Eye (tissue), 1 donor: Measurements from ENCODE around the gene SLC10A7.

Experiments used
- DNase-seq: peaks from one replicate; pipeline ENCODE4 v3.0.0-alpha.2; 2015

Gene SLC10A7

DNA sequence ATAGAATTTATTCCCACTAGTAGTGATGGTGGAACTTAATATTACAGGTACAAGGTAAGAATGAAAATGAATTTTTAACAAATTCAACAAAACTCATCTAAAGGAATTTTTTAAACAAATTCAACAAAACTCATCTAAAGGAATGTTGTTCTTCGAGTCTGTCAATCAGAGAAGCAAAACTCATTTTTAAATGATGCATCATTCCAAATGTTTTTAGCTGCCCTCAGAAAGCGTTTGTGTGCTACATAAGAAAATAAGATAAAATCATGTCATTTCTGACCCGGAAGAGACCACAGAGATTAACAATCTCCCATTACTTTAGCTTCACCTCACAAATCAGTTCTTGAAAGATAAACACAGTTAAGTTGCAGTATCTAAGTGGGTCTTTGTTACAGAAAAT is 178.0 kb downstream of the SLC10A7 start:
- no peak for DNase-seq

DNA sequence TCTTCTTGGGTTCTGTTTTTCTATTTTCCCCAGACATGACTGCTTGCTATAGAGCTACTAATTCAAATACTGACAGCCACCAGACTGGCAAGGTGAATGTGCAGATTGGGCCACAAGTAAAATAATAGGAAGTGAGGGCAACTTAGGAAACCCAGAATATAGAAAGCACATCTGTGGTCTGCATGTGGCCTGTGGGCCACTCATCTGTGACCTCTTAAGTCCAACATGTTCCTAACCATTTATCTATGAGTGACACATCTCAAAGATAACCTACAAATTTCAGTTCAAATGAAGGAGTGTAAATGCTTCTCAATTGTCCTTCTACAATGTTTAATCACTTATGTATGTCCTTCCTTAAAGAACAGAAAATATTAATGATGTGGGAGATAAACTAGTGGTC is 178.5 kb downstream of the SLC10A7 start:
- DNase-seq: no peak

DNA sequence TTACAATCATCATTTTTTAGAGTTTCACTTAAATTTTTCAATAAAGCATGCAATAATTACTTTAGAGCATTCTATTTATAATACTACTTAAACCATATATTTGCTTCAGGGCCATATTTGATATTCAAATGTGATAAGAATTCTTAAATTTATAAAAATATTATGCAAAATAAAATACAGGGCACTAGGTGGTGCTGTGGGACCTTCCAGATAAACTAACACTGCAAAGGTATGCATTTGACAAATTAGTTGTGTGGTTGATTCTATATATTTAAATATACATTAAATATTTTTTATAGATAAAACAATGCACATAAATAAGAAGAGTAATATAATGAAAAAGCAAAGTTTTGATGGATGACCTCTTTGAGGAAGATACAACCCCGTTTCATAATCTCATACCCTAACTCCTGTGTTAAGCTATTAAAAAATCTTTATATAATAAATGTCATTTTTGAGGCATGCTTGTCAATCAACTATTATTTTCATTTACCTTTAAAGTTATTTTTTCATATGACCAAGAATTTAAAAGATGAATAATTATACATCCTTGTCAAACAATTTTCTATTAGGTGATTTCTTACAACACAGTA is 179.0 kb downstream of the SLC10A7 start:
- peak; percentile 75 for DNase-seq

DNA sequence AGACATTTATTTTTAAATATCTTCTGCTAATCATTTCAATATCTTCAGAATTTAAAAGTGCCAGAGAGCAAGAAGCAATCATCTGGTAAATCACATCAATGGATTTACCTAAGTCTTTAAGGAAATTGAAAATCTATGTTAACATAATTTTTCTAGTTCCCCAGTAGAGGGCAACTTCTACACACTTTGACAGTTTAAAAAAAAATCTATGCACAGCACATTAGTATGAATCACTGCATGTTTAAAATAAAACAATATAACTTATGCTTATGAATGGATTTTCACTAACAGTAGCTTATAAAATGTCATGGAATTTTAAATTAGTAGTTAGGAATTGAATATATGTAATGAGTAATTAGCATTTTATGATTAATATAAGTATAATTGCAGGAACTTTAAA is 180.9 kb downstream of the SLC10A7 start:
- no peak for DNase-seq

DNA sequence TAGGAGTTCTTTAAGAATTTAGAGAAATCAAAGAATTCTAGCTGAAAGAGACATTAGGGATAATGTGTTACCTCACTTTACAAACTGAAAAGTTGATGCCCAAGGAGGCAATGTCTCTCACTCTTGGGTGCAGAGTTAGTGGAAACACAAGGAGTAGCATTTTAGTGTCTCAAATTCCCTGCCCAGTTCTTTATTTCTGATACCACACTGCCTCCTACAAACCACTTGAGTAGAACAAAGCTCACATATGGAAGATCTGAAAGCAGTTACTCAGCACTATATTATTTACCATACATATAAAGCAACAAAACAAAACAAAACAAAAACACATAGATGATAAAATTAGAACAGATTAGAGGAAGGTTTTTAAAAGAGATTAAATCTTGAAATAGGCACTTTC is 183.2 kb downstream of the SLC10A7 start:
- DNase-seq: no peak

DNA sequence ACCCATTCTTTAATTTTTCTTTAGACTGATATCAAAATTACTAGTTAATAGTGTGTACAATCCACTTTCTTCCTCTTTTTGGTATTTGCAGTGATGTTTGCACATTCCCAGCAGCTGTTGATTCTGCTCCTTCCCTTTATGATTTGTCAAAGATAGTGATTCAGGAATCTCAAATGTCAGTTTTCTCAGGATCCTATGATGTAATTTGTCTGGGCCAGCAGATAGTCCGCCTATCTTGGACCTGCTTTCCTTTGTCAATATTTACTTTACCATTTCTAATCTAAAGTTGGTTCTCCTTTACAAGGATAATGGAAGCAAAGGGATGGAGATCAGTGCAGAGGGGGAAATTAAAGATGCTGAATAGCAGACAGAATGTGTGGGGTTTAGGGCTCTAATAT is 185.3 kb downstream of the SLC10A7 start:
- no peak for DNase-seq

DNA sequence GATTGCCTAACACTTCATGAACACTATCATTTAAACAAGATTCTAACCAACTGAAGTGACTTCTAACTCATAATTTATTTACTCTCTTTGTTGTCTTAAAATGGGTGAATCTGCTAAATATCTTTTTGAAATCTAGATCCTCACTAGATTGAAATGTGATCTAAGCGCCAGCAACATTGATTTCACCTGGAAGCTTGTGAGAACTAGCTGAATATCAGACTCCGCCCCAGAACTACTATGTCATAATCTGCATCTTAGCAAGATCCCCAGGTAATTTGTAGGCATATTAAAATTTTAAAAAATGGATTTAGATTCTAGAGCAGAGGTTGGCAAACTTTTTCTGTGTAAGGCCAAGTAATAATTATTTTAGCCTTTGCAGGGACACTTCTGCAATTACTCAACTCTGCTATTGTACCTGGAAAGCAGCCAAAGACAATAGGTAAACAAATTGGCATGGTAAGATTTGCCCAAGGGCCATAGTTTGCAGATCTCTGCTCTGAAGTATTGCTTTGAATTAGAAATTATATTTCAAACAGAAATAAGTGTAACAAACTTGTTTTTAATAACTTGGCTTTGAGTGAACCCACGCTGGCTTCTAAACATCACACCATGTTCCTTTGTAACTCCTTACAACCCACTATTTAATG is 185.9 kb downstream of the SLC10A7 start:
- no peak for DNase-seq

DNA sequence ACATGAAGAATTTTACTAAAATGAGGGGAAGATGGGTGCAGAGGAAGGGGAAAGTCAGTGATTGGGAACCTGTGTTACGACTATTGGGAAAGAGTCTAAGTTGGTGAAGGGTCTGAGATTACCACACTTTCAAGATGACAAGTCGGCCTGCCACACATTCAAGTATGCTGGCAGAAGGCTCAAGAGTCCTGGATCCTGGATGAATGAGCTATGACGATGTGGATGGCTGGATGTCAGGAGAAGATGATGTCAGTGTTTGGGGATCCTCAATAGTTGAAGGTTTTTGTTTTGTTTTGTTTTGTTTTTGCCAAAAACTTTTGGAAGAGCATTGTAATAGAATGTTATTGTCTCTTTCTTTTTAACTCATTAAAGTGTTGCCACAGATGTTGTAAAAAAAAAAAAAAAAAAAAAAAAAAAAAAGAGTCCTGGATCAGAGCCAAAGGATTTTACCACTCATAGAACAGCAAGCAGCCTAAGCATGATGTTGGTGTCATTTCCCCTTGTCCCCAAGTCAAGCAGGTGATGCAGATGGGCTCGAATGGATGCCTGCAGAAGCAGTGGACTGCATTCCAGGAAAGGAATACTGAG is 186.8 kb downstream of the SLC10A7 start:
- DNase-seq: no peak

DNA sequence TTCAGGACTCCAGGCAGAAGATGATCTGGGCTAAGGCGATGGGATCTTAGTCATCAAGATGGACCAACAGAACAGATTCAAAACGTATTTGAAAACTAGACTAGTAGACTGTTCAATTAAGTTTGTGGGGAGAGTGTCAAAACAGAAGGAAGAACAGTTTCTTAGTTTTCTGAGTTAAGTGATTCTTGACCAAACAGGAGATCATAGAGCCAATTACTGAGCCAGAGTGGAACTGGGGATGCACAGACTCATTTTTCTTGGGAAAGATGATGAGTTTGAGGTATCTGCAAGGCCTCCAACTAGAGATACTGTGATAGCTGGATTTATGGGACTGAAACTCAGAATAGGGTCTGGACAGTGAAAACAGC is 187.9 kb downstream of the SLC10A7 start:
- no peak for DNase-seq

DNA sequence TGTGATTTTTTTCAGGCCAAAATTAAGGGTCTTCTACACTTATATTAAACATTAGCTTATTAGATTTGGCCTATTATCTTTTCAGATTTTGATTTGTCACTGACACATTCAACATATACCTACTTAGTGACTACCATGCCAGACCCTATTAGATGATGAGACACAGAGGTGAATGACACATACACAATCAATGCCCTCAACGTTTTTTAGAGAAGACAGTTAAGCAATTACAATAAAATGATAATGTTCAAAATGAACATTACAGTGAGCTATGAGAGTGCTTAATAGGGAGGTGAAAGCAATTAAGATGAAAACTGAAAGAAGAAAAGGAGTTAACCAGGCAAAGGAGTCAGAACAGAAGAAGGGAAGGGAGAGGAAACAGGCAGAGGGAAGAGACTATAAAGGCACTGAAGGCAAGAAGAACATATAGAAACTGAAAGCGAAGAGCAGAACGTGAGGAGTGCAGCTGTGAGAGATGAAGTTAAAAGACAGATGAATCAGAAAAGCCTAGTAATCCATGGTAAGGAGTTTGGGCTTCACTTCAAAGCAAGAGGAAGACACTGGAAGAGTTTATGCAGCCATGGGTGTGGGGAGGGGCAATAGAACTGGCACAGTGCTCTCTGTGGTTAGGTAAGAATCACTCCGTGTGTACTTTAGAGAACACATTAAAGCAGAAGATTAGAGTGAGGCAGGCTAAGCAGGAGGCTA is 188.4 kb downstream of the SLC10A7 start:
- no peak for DNase-seq

DNA sequence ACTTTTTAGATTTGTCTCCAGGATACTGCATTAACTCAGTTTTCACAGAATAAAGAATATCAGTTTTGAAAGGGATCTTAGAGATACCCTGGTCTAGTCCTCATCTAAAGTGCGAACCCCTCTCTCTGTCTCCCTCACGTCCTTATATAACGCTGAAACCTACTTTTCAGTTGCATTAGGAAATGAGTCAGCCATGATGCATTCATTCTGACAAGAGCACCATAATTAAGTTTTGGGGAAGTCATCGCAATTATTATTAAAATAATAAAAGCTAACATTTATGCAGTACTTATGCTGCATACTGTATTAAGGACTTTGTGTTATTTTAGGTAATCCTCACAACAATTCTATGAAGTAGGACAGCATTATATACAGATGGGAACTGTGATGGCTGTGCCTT is 191.3 kb downstream of the SLC10A7 start:
- DNase-seq: no peak

DNA sequence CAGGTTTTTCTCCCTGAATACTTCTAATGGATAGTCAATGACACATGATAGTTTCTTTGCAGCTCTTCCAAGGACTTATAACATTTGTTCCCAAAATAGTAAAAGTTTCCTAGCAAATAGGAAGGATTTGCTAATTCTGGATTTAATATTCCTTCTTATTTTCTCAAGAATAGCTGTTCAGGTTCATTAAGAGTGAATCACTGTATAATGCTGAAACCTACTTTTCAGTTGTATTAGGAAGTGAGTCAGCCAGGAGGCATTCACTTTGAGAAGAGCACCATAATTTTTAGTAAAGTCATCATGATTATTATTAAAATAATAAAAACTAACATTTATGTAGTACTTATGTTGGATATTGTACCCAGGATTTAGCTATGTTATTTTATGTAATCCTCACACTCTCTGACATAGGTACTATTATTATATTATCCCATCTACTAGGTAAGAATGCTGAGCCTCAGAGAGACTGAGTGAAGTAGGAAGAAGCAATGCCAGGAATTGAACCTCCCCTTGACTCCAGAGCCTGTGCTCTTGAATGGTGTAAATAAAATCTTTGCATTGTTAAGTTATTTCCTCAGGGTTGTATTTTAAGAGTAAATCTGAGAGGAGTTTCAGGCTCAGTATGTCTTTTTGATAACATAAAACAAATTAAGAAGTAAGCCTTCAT is 192.6 kb downstream of the SLC10A7 start:
- no peak for DNase-seq

DNA sequence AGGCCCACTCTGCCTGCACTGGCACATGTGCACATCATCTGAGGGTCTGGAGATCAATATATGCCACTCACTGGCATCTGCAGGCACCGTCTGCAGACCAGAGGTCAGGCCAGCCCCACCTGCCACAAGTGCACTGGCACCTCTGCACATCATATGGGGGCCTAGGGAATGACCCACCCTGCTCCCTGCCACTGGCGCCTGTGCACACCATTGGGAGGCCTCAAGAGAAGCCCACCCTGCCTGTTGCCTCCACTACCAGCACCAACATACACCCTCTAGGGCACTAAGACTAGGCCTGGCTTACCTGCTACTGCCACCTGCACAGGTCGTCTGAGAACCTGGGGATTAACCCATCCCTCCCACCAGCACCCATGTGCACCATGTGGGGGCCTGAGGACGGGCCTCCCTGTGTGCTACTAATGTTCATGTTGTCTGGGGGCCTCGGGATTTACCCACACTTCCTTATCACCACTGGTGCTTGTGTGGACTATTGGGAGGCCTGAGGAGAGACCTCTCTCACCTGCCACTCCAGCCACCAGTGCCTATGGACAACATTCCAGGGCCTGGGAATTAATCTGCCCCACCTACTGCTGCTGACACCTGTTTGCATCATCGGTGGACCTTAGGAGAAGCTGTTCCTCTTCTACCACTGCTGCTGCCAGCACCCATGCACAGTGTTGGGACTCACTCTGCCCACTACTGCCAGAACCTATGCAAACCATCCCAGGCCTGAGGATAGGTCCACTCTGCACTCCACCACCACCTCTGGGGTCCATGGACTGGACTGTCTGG is 193.7 kb downstream of the SLC10A7 start:
- DNase-seq: no peak

DNA sequence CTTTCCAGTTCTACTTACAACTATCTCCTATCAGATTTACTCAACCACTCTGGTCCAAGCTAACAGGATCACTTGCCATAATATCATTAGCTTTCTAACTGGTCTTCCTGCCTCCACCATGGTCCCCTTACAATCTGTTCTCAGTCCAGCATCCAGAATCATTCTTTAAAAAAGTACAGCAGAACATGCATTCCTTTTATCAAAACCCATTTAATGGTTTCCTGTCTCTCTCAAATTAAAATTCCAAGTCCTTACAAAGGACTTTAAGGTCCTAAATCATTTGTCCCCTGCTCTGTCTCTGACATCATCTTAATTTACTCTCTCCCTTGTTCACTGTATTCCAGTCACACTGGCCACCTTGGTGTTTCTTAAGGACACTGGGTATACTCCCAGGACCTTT is 202.8 kb downstream of the SLC10A7 start:
- DNase-seq: no peak

DNA sequence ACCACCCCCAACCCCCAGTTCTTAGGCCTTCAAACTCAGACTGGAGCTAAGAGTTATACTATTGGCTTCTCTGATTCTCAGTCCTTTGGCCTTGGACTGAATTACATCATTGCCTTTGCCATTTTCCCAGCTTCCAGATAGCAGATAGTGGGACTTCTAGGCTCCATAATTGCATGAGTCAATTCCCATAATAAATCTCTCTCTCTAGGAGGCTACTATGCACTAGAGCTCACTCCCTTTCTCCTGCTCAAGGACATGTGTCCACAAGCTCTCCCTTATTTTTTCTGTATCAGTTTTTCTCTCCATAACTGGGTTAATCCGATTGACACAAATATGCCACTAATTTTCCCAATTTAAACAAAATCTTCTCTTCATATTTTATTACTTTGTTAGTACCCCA is 204.0 kb downstream of the SLC10A7 start:
- DNase-seq: no peak

DNA sequence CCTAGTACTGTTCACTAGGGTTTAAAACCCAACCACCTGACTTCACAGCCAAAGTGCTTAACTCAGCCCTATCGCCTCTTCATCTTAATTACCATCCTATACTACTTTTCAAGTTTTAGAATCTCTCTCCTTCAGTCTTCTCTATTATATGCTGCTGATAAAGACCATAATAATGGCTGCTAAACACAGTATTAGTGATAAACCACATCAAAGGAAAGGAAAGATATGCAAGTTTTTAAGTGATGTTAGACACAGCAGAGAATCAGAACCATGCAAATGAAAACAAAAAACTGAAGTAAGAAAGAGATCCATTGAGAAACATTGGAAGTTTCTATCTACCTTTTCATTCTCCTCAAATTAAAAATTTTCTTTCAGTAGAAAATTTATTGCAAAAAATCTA is 206.6 kb downstream of the SLC10A7 start:
- DNase-seq: no peak

DNA sequence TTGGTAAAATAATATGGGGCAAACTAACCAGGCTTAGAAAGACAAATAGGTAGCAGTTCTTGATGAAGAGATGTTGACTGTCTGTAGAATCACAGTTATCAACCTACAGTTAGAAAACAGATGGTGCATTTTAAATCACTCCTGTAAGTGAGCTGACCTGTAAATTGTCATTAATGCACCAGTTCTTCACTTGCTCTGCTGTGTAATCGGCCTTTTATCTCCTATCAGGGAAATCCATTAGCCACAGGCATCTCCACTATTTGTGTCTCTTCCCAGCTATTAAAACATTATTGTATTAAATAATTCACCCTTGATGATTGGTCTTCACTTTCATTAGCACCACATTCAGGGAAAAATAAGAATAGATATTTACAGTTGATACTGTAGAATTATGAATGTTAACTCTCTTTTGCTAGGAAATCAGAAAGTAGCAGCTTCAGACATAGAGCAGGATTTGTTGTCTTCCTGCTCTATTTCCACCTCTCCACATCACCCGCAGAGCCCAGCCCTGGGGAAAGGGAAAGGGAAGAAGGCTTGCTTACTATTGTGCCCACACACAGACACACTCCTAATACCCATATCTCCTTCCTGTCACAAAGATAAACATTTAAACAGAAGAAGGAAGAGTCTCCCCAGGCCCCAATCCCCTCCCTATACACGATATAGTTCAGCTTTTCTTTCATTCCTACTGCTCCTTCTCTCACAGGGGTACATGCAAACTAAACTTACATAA is 210.3 kb downstream of the SLC10A7 start:
- peak; percentile 45 for DNase-seq

DNA sequence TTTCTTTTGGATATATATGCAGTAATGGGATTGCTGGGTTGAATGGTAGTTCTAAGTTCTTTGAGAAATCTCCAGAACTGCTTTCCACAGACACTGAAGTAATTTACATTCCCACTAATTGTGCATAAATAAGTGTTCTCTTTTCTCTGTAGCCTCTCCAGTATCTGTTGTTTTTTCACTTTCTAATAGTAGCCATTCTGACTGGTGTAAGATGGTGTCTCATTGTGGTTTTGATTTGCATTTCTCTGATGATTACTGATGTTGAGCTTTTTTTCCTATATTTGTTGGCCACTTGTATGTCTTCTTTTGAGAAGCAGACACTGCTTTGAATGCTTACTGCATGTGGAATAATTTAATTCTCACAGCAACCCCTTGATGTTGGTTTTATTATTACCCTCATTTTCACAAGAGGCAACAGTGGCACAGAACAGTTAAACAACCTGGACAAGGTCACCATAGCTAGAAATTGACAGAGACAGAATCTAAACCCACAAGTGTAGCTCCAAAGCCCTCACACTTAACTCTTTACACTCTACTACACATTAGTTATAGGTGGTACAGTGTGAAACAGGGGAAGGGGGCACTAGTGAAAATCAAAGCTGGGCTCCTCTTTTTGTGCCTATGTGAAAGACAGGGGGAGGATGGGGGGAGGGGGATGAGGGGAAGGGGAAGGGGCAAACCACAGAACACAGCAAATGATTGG is 211.3 kb downstream of the SLC10A7 start:
- DNase-seq: no peak

DNA sequence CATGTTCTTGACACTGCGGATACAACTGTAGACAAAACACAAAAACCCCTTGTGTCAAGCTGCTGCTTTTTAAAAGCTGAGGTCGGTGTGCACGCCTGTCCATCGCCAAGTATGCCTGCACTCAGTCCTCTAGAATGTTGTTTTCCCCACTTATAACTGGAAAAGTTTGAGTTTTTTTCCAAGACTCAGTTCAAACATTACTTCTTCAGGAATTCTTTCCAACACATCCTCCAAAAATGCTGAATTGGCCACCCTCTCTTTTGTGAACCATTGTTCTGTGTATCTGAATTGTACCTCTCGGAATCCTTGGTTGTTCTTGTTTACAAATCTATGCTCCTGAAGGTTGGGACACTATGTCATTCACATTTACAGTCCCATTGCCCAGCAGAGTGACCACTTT is 212.8 kb downstream of the SLC10A7 start:
- DNase-seq: no peak

DNA sequence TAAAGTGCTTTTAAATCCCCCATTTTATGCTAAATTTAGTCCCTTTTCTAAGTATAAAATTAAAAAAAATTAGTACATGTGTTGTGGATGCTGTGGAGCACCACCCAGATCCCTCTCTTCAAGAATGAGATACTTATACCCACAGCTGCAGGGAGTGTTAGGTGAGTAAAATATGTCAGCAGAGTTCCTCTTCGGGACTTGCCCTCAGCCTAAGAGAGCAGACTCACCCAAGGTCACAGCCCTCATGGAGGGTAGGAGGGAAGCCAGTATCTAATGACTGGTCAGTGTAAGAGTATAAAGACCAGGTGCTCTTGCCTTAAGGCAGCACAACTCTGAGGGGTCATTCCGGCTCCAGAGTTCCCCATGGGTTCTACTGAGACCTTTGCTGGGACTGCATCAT is 218.9 kb downstream of the SLC10A7 start:
- DNase-seq: no peak

DNA sequence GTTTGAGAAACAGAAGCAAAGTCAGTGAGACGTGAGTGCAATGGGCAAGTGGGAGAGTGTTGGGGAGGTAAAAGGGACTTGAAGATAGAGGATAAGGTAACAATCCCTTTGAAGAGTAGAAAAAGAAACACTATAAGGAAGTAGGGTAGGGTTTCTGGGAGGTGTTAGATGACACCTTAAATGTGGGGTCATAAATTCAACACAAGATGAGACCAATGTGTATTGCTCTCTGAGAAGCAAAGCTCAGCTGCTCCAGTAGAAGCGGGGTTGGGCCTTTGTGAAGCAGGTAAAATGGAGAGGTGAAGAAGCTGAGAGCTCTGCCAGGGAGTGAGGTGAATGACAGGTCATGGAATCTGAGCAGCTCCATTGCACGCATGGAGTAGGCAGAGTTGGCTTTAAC is 222.1 kb downstream of the SLC10A7 start:
- DNase-seq: no peak
